ENCODE measurements around the gene FAM124B. TPM values are rescaled to one million over a fixed set of nuclear protein-coding genes. Genes with fewer than 3 reads are reported as not detected.
A peak's percentile ranks its signal among the peaks of the same experiment; 100 is the strongest.

FAM124B gene
- total RNA-seq, 1 donor from 2014 or later = 13.3 TPM

DNA sequence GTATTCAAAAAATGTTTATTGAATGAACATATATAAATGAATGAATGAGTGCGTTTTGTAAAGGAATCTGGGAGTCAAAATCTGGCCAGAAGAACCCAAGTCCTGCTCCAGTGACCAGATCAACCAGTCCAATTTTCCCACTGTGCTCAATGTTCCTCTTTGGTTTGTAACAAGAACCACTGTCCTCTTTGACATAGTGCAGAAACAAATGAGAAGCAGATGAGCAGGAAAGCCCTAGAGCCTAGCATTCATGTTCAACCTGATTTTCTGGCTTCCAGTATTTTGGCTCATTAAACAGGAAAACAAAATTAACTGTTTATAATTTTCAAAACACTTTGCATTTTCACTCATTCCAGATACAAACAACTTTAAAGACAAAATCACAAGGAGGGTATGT, 23.2 kb downstream of the FAM124B start:
- Histone ChIP-seq H3K27me3 (no peaks in the 10 kb centered on the region), H3K9me3 (no peaks in the 10 kb centered on the region), H3K4me3 (no peak overlapping the region), H3K4me1 (peaks cover 0 to 13% of the 10 kb centered on the region in 2 donors), H3K36me3 (no peaks in the 10 kb centered on the region), H3K27ac (no peak overlapping the region)
- no peak for DNase-seq (ENCODE audit: low spot score in 2 of 2)
- intact Hi-C loops (cut with DNase I) = no loop called here
- TF ChIP-seq, protein P1, sequence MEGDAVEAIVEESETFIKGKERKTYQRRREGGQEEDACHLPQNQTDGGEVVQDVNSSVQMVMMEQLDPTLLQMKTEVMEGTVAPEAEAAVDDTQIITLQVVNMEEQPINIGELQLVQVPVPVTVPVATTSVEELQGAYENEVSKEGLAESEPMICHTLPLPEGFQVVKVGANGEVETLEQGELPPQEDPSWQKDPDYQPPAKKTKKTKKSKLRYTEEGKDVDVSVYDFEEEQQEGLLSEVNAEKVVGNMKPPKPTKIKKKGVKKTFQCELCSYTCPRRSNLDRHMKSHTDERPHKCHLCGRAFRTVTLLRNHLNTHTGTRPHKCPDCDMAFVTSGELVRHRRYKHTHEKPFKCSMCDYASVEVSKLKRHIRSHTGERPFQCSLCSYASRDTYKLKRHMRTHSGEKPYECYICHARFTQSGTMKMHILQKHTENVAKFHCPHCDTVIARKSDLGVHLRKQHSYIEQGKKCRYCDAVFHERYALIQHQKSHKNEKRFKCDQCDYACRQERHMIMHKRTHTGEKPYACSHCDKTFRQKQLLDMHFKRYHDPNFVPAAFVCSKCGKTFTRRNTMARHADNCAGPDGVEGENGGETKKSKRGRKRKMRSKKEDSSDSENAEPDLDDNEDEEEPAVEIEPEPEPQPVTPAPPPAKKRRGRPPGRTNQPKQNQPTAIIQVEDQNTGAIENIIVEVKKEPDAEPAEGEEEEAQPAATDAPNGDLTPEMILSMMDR (IDR thresholded peaks at IDR 0.05) = no peak

DNA sequence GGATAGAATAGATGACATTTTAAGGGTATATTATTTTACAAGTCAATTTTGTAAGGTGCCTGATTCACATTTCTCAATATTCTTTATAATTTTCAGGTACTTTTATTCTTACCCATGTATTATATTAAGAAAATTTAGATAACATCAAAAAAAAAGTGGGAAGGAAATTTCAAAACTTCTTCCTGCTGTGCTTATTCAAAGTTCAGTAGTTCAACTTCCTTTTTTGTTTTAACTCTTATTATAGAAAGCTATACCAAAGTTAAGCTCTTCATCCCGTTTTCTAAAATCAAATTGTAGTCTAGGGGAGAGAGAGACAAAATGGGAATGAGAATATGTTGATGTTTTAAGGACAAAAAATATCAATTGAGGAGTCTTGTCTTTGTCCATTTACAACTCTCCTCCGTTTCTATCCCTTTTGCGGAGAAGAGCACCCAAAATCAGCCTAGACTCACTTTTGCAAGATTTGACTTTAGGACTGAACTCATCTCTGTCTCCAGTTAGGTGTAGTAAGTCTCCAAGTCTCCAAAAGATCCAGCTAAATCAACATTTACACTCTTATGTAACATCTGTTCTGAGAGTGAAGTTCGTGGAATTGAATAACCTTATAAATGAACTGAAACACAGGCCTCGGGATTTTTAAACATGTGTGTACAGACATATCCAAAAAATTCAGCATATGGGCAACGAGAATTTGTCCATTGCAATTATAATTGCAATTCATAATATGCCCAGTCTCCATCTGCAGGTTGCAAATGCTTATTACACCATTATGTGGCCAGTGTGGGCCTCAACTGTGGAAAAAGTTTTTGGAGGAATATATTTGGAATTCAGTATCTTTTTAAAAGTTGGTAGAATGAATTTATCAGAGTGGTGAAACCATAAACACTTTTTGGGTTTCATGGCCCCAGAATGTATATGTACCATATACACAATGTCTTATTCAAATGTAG, 23.9 kb downstream of the FAM124B start:
- Histone ChIP-seq H3K36me3 (no peaks in the 10 kb centered on the region), H3K27me3 (no peaks in the 10 kb centered on the region), H3K4me1 (peaks cover 0 to 13% of the 10 kb centered on the region in 2 donors), H3K27ac (no peak overlapping the region), H3K4me3 (no peak overlapping the region), H3K9me3 (no peaks in the 10 kb centered on the region)
- TF ChIP-seq, protein P1 (IDR thresholded peaks at IDR 0.05) = no peak
- intact Hi-C loops (cut with DNase I) = no loop called here
- DNase-seq (ENCODE audit: low spot score in 2 of 2) = no peak

DNA sequence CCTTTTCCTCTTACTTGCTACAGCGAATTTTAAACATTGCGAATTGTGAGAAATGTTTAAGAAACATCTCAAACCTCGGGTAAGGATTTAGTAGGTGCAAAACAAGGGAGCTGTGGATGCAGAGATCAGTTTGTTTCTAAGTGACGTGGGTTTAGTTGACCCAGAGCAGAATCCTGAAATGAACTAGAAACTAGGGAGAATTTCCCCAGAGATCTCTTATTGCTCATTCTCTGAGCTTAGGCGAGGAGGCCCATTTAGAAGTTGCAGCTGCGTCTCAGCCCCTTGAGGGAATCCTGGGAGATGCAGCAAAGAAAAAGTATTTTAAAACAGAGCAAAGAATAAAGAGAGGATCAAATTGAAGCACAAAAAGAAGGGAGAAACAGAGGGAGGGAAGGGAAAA, 29.3 kb downstream of the FAM124B start:
- no peaks in the 10 kb centered on the region for H3K27me3 ChIP-seq
- no peaks in the 10 kb centered on the region for H3K36me3 ChIP-seq
- no peak overlapping the region for H3K4me3 ChIP-seq
- H3K9me3 ChIP-seq = no peaks in the 10 kb centered on the region
- H3K27ac ChIP-seq = no peak overlapping the region
- intact Hi-C loops (cut with DNase I) = no loop called here
- no peak for DNase-seq (ENCODE audit: low spot score in 2 of 2)
- TF ChIP-seq, protein P1 (IDR thresholded peaks at IDR 0.05) = no peak
- no peaks in the 10 kb centered on the region for H3K4me1 ChIP-seq

DNA sequence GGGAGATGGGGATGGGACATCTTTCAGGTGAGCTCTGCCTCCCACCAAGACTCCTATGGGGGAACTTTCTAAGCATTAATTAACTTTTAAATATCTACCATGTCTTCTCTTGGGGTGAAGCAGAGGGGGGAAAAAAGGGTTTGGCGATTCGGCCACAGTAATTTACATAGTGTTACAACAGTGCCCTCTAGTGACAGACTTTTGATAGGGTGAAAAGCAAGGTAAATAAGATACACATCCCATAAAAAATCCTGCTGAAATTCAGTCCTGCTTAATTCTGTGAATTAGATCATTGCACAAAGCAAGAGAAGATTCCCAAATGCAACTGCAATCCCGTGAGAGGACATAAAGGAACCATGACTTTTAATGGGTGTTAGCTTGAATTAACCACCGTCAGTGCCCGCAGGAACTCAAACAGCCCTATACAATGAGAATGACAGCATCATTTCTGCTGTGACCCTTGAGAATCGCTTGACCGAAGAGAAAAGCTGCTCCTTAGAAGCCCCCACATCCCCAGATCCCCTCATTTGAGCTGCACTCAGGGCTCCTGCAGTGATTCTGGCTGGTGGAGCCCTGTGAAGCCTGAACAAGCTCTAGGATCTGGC, 32.8 kb downstream of the FAM124B start:
- no peaks in the 10 kb centered on the region for H3K27me3 ChIP-seq
- no peak overlapping the region for H3K4me3 ChIP-seq
- H3K36me3 ChIP-seq = no peaks in the 10 kb centered on the region
- no peak for DNase-seq (ENCODE audit: low spot score in 2 of 2)
- no peaks in the 10 kb centered on the region for H3K4me1 ChIP-seq
- TF ChIP-seq, protein P1 (IDR thresholded peaks at IDR 0.05) = peak in 2 of 3 experiments; percentile 37 to 65
- no peak overlapping the region for H3K27ac ChIP-seq
- intact Hi-C loops (cut with DNase I) = no loop called here
- H3K9me3 ChIP-seq = no peaks in the 10 kb centered on the region

DNA sequence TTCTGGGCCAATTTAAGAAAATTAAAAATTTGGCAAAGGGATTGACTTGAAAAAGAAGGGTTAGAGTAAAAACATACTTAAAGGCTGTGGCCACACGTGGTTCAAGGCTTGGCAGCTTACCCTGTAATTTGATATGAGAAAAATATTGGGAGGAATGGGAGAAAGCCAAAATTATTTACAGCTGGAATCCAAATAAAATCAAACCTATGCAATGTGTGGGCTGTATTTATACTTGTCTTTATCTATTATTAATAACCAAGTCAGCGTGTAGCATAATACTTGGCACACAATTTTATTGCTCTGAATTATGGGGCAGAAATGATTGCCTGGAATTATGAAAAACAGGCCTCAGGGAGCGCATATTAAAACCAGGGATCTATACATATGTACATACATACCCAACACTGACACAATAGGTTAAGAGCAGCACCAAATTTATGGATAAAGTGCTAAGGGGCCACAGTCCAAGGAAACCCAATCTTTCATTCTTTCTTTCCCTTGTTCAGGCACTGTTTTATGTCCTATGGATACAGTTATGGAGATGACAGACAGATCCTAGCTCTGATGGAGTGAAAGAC, 35.6 kb downstream of the FAM124B start:
- TF ChIP-seq, protein P1 (IDR thresholded peaks at IDR 0.05) = no peak
- H3K9me3 ChIP-seq = no peaks in the 10 kb centered on the region
- no peak for DNase-seq (ENCODE audit: low spot score in 2 of 2)
- H3K27me3 ChIP-seq = no peaks in the 10 kb centered on the region
- no peak overlapping the region for H3K27ac ChIP-seq
- H3K4me1 ChIP-seq = no peaks in the 10 kb centered on the region
- intact Hi-C loops (cut with DNase I) = no loop called here
- H3K36me3 ChIP-seq = no peaks in the 10 kb centered on the region
- H3K4me3 ChIP-seq = no peak overlapping the region

Data from ascending aorta (tissue), 2 donors.